H9 (cell line): Measurements from ENCODE around the gene LAMA5. TPM values are rescaled to one million over a fixed set of nuclear protein-coding genes. Genes with fewer than 3 reads are reported as not detected.
A peak's percentile ranks its signal among the peaks of the same experiment; 100 is the strongest.

Source experiments
- DNase-seq: peaks from one replicate; pipeline ENCODE4 v3.0.0-alpha.2; 2017
- H2AFZ ChIP-seq: one replicate; pipeline ENCODE4 v1.6.1; 2013; ENCODE audit warnings: mild to moderate bottlenecking, low read length, control low read depth, moderate library complexity
- H2AK5ac ChIP-seq: 2 replicates; pipeline ENCODE4 v1.6.1; 2013; ENCODE audit warnings: low read length, control low read depth, mixed read lengths; ENCODE audit not compliant: insufficient read length
- H2BK120ac ChIP-seq: one replicate; pipeline ENCODE4 v1.6.1; 2013; ENCODE audit warnings: low read depth, mild to moderate bottlenecking, low read length, control low read depth, inconsistent platforms; ENCODE audit not compliant: poor library complexity, severe bottlenecking
- H2BK12ac ChIP-seq: 2 replicates; pipeline ENCODE4 v1.6.1; 2013; ENCODE audit warnings: low read length, control low read depth, mixed read lengths, low read depth; ENCODE audit not compliant: insufficient read length
- H2BK15ac ChIP-seq: 2 replicates; pipeline ENCODE4 v1.6.1; 2013; ENCODE audit warnings: low read depth, low read length, control low read depth
- H2BK20ac ChIP-seq: one replicate; pipeline ENCODE4 v1.6.1; 2013; ENCODE audit warnings: low read depth, mild to moderate bottlenecking, low read length, control low read depth, inconsistent platforms; ENCODE audit not compliant: poor library complexity, severe bottlenecking
- H2BK5ac ChIP-seq: 2 replicates; pipeline ENCODE4 v1.6.1; 2013; ENCODE audit warnings: low read length, control low read depth, mixed read lengths; ENCODE audit not compliant: insufficient read length
- H3K14ac ChIP-seq: 2 replicates; pipeline ENCODE4 v1.6.1; 2013; ENCODE audit warnings: low read length, control low read depth; ENCODE audit not compliant: insufficient read depth
- H3K18ac ChIP-seq: 2 replicates; pipeline ENCODE4 v1.6.1; 2013; ENCODE audit warnings: low read depth, mild to moderate bottlenecking, mixed read lengths, low read length, control low read depth; ENCODE audit not compliant: insufficient read length
- H3K23ac ChIP-seq: 2 replicates; pipeline ENCODE4 v1.6.1; 2013; ENCODE audit warnings: low read length, control low read depth, mixed read lengths, low read depth; ENCODE audit not compliant: insufficient read length
- H3K23me2 ChIP-seq: 2 replicates; pipeline ENCODE4 v1.6.1; 2013; ENCODE audit warnings: low read depth, mild to moderate bottlenecking, mixed read lengths, low read length, control low read depth; ENCODE audit not compliant: insufficient read length, poor library complexity, severe bottlenecking
- H3K27ac ChIP-seq: 2 replicates; pipeline ENCODE4 v1.5.1; 2013; ENCODE audit warnings: low read length, control low read depth, mixed read lengths, low read depth; ENCODE audit not compliant: insufficient read length
- H3K27me3 ChIP-seq: 2 replicates; pipeline ENCODE4 v1.6.1; 2013; ENCODE audit warnings: low read length, control low read depth, inconsistent platforms; ENCODE audit not compliant: insufficient read depth
- H3K4ac ChIP-seq: 2 replicates; pipeline ENCODE4 v1.6.1; 2013; ENCODE audit warnings: low read depth, mild to moderate bottlenecking, control low read depth, inconsistent platforms, low read length, moderate library complexity
- H3K4me1 ChIP-seq: 2 replicates; pipeline ENCODE4 v1.6.1; 2013; ENCODE audit warnings: low read length, control low read depth, inconsistent platforms; ENCODE audit not compliant: insufficient read depth
- H3K4me2 ChIP-seq: 2 replicates; pipeline ENCODE4 v1.6.1; 2013; ENCODE audit warnings: low read length, control low read depth, mixed read lengths; ENCODE audit not compliant: insufficient read length, insufficient read depth
- H3K56ac ChIP-seq: 2 replicates; pipeline ENCODE4 v1.6.1; 2013; ENCODE audit warnings: low read depth, mild to moderate bottlenecking, mixed read lengths, low read length, control low read depth; ENCODE audit not compliant: insufficient read length
- H3K79me1 ChIP-seq: 2 replicates; pipeline ENCODE4 v1.6.1; 2013; ENCODE audit warnings: low read depth, mild to moderate bottlenecking, moderate library complexity, low read length, control low read depth, inconsistent platforms; ENCODE audit not compliant: insufficient read depth, poor library complexity, severe bottlenecking
- H3K79me2 ChIP-seq: 2 replicates; pipeline ENCODE4 v1.6.1; 2013; ENCODE audit warnings: low read length, control low read depth, inconsistent platforms; ENCODE audit not compliant: insufficient read depth
- H3K9ac ChIP-seq: 2 replicates; pipeline ENCODE4 v1.6.1; 2013; ENCODE audit warnings: low read length, control low read depth, mixed read lengths; ENCODE audit not compliant: insufficient read length; ENCODE audit errors: extremely low read depth
- H3K9me3 ChIP-seq: one replicate; pipeline ENCODE4 v1.6.1; 2013; ENCODE audit warnings: low read depth, low read length, inconsistent platforms; ENCODE audit not compliant: control insufficient read depth
- H3T11ph ChIP-seq: one replicate; pipeline ENCODE4 v1.6.1; 2013; ENCODE audit warnings: mild to moderate bottlenecking, low read length, control low read depth, inconsistent platforms
- H4K20me1 ChIP-seq: one replicate; pipeline ENCODE4 v1.6.1; 2013; ENCODE audit not compliant: control insufficient read depth, insufficient read length, insufficient read depth
- H4K5ac ChIP-seq: 2 replicates; pipeline ENCODE4 v1.6.1; 2013; ENCODE audit warnings: low read depth, mild to moderate bottlenecking, mixed read lengths, low read length, control low read depth; ENCODE audit not compliant: insufficient read length
- H4K8ac ChIP-seq: replicated peaks from 2 replicates; pipeline ENCODE4 v1.6.1; 2013; ENCODE audit warnings: low read length, control low read depth, mixed read lengths, low read depth; ENCODE audit not compliant: insufficient read length
- H4K91ac ChIP-seq: 2 replicates; pipeline ENCODE4 v1.6.1; 2013; ENCODE audit warnings: low read depth, mild to moderate bottlenecking, moderate library complexity, mixed read lengths, low read length, control low read depth; ENCODE audit not compliant: insufficient read length
- H3K27ac Mint-ChIP-seq, 3 experiments: 2 replicates in 2 of 3; 3 replicates in 1 of 3; pipeline ENCODE4 v1.8.0; 2020 to 2021; ENCODE audit warnings: mixed read lengths in 3 of 3, mild to moderate bottlenecking in 1 of 3, moderate library complexity in 1 of 3
- H3K27me3 Mint-ChIP-seq: 2 replicates; pipeline ENCODE4 v1.8.0; 2021; ENCODE audit warnings: low read depth, mild to moderate bottlenecking, moderate library complexity, mixed read lengths
- H3K36me3 Mint-ChIP-seq, 3 experiments: 2 replicates in 2 of 3; 3 replicates in 1 of 3; pipeline ENCODE4 v1.8.0; 2020 to 2021; ENCODE audit warnings: low read depth in 3 of 3, mixed read lengths in 3 of 3; ENCODE audit not compliant: insufficient read depth in 1 of 3
- H3K4me1 Mint-ChIP-seq, 2 experiments: 2 replicates each; pipeline ENCODE4 v1.8.0; 2020; ENCODE audit warnings: mixed read lengths in 2 of 2
- H3K4me3 Mint-ChIP-seq, 2 experiments: 2 replicates in 1 of 2; 3 replicates in 1 of 2; pipeline ENCODE4 v1.8.0; 2020 to 2021; ENCODE audit warnings: mild to moderate bottlenecking in 2 of 2, mixed read lengths in 2 of 2, moderate library complexity in 1 of 2
- H3K9me3 Mint-ChIP-seq, 2 experiments: 2 replicates in 1 of 2; 3 replicates in 1 of 2; pipeline ENCODE4 v1.8.0; 2020; ENCODE audit warnings: mild to moderate bottlenecking in 2 of 2, mixed read lengths in 2 of 2, moderate library complexity in 1 of 2
- WGBS: extraction: QIAGEN DNeasy Blood & Tissue Kit; methylation state at CpG from one replicate; pipeline ENCODE4 v1.1.7; 2013; ENCODE audit warnings: missing lambda C conversion rate, low lambda C conversion rate, mixed read lengths; ENCODE audit not compliant: insufficient read length; ENCODE audit errors: extremely low coverage; 5-methylcytosine and 5-hydroxymethylcytosine counted together
- total RNA-seq: library from RNA; stranded (reverse); gene quantifications from 2 replicates; pipeline ENCODE4 v1.2.1, GENCODE V29; 2021
- TF ChIP-seq, protein P1 (sequence below): fragments of 200-600 bp; sonication (generic); conservative IDR thresholded peaks from 3 replicates; pipeline ENCODE4 v1.8.0; 2021; ENCODE audit warnings: antibody characterized with exemption, mild to moderate bottlenecking

The LAMA5 gene
- total RNA-seq, 1 experiment from 2014 or later = 200 TPM

DNA sequence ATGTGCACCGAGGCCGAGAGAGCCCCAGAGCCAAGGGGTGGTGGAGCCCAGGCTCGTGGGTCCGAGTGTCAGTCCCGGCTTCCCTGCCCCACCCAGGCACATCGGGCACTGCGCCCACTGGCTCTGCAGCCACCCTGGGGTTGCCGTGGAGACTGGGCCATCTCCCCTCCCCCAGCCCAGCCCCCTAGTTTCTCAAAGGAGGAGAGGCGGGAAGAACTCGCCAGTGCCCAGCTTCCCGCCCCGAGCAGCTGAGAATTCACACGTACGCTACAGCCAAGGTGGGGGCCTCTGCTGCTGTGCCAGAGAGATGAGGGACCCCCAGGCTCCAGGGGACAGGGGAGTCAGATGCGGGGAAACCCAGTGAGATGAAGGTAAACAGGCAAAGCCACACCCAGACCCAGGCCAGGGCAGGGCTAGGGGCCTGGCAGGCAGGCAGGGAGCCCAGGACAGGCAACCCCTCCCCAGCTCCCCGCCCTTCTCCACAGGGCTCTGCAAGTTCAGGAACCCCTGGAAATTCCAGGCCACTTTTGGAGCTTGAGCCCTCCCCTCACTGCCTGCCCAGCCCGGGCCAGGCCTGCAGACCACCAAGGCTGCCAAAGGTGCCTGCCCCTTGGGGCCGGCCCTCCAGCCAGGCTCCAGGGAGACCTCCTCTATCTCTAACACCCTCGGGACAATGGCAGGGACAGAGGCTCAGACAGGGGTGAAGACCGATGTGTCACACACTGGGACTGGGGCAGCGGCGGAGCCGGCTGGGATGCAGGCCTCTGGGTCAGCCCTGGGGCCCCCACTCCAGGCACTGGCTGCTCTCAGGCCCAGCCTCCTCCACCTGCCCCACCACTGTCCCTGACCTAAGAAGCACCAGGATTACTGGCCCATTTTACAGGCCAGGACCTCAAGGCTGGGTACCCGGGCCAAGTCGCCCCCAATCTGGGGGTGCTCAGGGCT, 6.0 kb downstream of the LAMA5 start:
- Histone ChIP-seq H3K9ac (no peak overlapping the region), H2BK15ac (peak overlapping the region; percentile 39; the same call in 1 of the 2 replicates), H3K79me2 (peaks cover 9% of the 10 kb centered on the region; the same call in 1 of the 2 replicates), H4K91ac (peak overlapping the region; percentile 99), H3K23ac (no peak overlapping the region), H2BK12ac (peak overlapping the region; percentile 90), H3K27me3 (no peaks in the 10 kb centered on the region), H4K5ac (peak overlapping the region; percentile 38), H4K20me1 (no peaks in the 10 kb centered on the region), H4K8ac (no peak overlapping the region), H3K4me2 (no peak overlapping the region), H2AK5ac (peak overlapping the region; percentile 38), H3K9me3 (no peaks in the 10 kb centered on the region), H3K4me1 (peaks cover 5% of the 10 kb centered on the region; the same call in 1 of the 2 replicates), H3K18ac (peak overlapping the region; percentile 73), H2BK120ac (peak overlapping the region; percentile 39), H3K4ac (peak overlapping the region; percentile 75), H2AFZ (no peak overlapping the region), H2BK20ac (no peak overlapping the region), H3K23me2 (peaks cover 9% of the 10 kb centered on the region), H3T11ph (no peak overlapping the region), H3K56ac (no peak overlapping the region), H3K27ac (peak overlapping the region; percentile 25), H3K79me1 (peaks cover 9% of the 10 kb centered on the region), H3K14ac (peak overlapping the region; percentile 21), H2BK5ac (peak overlapping the region; percentile 76)
- peaks cover 30 to 62% of the 10 kb centered on the region in 2 experiments for H3K4me1 Mint-ChIP-seq
- H3K27me3 Mint-ChIP-seq = no peaks in the 10 kb centered on the region
- TF ChIP-seq, protein P1, sequence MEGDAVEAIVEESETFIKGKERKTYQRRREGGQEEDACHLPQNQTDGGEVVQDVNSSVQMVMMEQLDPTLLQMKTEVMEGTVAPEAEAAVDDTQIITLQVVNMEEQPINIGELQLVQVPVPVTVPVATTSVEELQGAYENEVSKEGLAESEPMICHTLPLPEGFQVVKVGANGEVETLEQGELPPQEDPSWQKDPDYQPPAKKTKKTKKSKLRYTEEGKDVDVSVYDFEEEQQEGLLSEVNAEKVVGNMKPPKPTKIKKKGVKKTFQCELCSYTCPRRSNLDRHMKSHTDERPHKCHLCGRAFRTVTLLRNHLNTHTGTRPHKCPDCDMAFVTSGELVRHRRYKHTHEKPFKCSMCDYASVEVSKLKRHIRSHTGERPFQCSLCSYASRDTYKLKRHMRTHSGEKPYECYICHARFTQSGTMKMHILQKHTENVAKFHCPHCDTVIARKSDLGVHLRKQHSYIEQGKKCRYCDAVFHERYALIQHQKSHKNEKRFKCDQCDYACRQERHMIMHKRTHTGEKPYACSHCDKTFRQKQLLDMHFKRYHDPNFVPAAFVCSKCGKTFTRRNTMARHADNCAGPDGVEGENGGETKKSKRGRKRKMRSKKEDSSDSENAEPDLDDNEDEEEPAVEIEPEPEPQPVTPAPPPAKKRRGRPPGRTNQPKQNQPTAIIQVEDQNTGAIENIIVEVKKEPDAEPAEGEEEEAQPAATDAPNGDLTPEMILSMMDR = no peak
- H3K4me3 Mint-ChIP-seq = peak overlapping the region in 1 of 2 experiments; percentile 20; a peak in 1 of 5 replicates
- WGBS = no CpG with 5 or more reads among the region's 25 CpGs
- peak; percentile 73 for DNase-seq
- H3K9me3 Mint-ChIP-seq = no peaks in the 10 kb centered on the region
- peaks cover 0 to 4% (median 2%) of the 10 kb centered on the region in 3 experiments; a peak in 4 of 7 replicates for H3K36me3 Mint-ChIP-seq
- peak overlapping the region; percentile 96 to 99 (median 96); a peak in 6 of 7 replicates for H3K27ac Mint-ChIP-seq
